ENCODE data around the gene VIT.

The VIT gene

DNA sequence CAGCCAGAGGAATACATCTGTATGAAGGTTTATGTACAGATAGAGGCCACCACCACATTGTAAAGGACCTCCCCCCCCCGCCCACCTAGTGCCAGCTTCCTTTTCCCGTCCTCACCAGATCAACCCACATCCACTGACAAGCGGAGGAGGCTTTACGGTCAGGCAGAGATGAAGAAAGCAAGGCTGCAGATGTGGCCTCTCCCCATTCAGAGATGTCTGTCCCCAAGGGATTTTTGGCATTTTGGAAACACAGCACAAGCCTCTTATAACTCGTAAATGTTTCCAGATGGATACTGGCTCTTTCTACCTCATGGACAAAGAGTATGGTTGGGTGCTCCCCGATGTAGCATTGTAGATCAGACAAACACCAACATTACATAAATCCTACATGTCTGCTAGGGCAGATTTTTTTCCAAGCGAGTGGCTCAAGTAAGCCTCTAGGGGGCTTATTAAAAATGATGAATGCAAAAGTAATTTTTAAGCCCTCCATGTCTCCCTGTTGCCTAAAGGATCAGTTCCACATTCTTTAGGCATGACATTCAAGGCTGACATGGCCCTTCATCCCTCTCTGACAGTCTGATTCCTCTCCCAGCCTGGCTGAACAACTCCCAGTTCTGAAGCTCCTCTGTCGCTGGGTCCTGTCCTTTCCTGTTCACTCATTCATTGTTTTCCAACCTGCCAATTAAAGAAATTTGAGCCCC lies 11.7 kb downstream of the VIT start:
- no peak for DNase-seq (ENCODE audit: low read depth in 2 of 2)

GRCh38 chr2:36710858-36711515 lies 14.5 kb downstream of the VIT start:
- DNase-seq (ENCODE audit: low read depth in 2 of 2): no peak

DNA sequence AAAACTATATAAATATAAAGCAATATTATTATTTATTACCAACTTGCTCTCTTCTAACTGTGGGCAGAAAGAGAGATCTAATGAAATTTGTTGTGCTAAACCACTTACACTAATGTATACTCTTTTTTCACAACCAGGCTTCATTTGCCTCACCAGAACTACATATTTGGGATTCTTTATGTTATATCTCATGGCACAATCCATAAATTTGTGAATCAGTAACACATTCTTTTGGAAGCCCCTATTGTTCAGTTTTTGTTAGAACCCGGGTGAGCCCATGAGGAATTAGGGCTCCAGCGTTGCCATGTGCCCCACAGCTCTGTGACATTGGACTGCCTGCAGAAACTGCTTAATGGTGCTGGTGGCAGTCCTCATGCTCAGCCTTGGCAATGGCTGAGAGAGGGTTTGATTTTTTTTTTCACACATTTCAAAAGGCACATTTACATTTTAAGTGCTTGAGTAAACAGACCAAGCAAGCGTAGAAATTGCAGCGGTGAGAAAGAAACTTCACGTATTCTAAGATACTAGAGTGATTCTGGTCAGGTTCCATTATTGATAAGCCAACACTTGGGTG lies 15.3 kb downstream of the VIT start:
- no peak for DNase-seq (ENCODE audit: low read depth in 2 of 2)

DNA sequence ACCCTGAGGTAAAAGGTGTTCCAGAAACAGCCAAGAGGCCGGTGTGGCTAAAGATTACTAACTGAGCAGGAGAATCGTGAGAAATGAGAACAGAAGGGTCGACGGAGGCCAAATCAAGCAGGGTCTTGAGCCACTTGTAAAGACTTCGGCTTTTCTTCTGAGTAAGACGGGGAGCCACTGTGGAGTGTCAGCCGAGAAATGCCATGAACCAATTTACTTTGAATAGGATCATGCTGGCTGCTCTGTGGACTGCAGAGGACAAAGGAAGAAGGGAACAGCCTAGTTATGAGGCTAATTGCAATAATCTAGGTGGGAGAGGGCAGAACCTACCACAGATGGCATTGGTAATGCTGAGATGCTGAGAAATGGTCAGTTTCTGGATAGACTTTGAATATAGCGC lies 16.8 kb downstream of the VIT start:
- DNase-seq (ENCODE audit: low read depth in 2 of 2): no peak

DNA sequence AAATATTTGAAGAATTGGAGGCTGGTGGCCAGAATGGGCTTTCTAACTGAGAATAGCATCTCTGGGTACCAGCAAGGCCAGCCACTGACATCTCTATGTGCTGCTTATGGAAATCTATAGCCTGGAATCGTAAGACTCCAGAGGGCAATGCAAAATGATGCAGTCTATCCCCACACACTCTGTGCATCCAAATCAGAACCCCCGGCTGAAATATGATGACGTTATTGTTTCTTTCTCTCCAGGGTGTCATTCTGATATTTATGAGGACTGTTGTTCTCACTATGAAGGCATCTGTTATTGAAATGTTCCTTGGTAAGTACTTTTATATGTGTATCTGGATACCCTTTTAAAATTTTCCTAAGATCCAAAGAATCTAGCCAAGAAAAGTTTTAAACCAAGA lies 19.6 kb downstream of the VIT start:
- no peak for DNase-seq (ENCODE audit: low read depth in 2 of 2)

- DNase-seq (ENCODE audit: low read depth in 2 of 2): no peak
Observed at GRCh38 chr2:36717603-36718266, 21.2 kb downstream of the VIT start.

- no peak for DNase-seq (ENCODE audit: low read depth in 2 of 2)
Observed at GRCh38 chr2:36727550-36727949, 31.0 kb downstream of the VIT start.

DNA sequence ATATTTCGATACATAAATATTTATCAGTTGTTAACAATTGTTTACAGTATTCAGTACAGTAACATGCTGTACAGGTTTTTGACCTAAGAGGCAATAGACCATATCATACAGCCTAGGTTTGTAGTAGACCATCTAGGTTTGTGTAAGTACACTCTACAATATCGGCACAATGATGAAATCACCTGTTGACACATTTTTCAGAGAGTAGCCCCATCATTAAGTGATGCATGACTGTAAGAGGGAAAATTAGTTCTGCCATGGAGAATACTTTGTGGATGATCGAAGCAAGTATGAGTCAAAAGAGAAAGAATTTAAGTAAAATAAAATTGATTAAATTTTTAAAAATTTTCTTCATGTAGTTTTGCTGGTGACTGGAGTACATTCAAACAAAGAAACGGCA lies 32.6 kb downstream of the VIT start:
- no peak for DNase-seq (ENCODE audit: low read depth in 2 of 2)

DNA sequence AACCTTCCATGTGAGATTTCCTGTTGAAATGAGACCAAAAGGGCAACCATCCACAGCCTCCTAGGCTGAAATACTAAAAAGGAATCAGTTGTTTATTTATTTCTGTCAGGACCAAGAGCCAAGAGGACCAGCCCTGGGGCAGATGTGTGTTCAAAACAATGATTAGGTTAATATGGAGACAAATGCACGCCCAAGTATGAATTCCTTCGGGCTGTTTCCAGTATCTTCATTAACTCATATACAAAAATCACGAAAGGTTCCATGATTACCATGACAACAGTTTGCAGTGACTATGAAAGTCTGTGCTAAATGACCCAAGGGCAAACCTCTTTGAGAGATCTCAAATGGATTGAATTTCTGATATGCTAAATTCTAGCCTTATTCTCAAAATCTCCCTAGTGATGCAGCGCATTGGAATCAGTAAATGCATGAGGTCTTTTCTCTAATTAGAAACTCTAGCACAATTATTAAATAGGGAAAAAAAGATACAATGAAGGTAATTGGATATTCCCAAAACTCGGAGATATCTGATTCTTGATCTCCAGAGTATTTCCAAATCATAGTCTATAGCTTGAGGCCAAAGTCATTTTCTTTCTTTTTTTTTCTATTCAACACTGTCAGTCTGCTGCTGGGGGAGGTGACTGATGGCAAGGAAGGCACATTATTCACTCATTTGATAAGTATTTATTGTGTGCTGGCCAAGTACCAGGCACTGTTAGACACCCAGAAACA lies 35.6 kb downstream of the VIT start:
- DNase-seq (ENCODE audit: low read depth in 2 of 2): no peak

- no peak for DNase-seq (ENCODE audit: low read depth in 2 of 2)
Observed at GRCh38 chr2:36732673-36733036, 36.1 kb downstream of the VIT start.

GRCh38 chr2:36733215-36733614 lies 36.7 kb downstream of the VIT start:
- no peak for DNase-seq (ENCODE audit: low read depth in 2 of 2)

DNA sequence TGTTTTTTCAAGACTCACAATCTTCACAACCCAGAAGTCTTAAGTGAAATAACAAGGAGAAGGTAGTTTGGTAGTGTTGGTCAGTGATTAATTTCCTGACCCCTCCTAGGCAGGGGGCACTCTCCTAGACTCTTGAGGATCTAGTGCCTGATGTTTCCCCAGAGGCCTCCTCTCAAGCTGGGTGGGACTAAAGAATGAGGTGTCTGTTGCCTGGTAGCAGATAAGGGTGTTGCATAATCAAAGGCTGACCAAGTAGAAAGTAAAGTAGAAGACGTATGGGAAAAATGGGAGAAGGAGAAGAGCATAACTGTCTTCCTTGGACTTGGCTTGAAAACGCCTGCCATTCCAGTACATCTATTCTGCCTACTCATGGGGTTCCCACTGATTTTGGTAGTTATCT lies 37.8 kb downstream of the VIT start:
- DNase-seq (ENCODE audit: low read depth in 2 of 2): no peak

DNA sequence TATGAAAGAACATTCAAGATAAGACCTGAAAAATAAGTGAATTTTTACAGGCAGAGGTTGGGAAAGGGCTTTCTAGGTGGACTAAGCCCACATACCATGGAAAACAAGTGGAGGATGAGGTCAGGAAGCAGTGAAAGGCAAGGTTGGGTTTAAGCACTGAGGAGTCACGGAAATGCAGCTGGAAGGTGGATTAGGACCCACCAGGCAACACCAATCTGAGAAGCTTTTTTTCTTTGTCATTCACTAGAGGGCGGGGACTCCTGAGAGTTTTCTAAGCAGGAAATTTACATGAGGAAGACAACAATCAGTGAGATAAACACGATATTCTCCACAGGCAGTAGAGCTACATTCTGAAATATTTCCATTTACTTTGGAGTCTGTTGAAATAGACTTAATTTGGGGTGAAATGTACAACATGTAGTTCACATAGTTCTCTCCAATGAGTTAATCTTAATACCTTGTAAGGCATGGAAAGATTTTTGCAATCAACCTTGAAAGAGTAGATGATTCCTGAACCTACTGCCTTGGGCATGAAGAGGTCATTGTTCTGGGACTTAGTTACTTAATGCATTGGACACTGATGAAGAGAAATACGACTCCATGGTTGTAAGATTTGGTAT lies 40.7 kb downstream of the VIT start:
- no peak for DNase-seq (ENCODE audit: low read depth in 2 of 2)

- no peak for DNase-seq (ENCODE audit: low read depth in 2 of 2)
Observed at GRCh38 chr2:36740061-36740460, 43.6 kb downstream of the VIT start.

- no peak for DNase-seq (ENCODE audit: low read depth in 2 of 2)
Observed at GRCh38 chr2:36741188-36741837, 44.8 kb downstream of the VIT start.

GRCh38 chr2:36743954-36744353 lies 47.4 kb downstream of the VIT start:
- no peak for DNase-seq (ENCODE audit: low read depth in 2 of 2)

DNA sequence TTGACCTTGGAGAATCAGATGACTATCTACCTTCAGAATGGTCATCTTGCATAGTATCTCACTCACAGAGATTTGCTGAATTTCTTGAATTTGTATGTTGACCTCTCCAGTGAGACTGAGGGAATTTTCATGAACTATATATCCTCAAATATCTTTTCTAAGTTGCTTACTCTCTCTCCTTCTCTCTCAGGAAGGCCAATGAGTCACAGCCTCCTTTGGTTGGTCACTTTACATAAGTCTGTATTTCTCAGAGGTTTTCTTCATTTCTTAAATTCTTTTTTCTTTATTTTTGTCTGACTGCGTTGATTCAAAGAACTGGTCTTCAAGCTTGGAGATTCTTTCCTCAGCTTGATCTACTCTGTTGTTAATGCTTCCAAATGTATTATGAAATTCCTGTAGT lies 51.7 kb downstream of the VIT start:
- no peak for DNase-seq (ENCODE audit: low read depth in 2 of 2)

- no peak for DNase-seq (ENCODE audit: low read depth in 2 of 2)
Observed at GRCh38 chr2:36750101-36750500, 53.6 kb downstream of the VIT start.

DNA sequence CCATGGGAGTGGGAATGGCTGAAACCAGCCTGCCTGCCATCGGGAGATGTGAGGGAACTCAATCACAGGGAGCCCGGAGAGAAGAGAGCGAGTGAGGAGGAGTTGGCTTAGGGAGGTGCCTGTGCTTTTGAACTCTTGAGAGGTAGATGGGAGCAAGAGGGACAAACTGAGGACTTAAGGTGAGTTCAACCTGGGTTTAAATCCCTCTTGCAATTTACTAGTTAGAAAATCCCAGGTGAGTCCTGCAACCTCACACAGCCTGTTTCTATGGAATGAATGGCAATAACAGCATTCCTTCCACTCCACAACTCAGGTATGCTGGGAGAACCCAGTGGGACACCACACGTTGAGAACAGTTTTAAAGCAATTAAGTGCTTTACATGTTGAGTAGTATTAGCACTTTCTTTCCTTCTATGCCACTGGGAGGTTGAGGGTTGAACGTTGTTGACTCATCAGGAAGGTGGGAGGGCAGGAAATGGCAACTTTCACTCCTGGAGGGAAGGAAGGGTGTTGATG lies 57.3 kb downstream of the VIT start:
- DNase-seq (ENCODE audit: low read depth in 2 of 2): no peak

GRCh38 chr2:36754578-36754977 lies 58.1 kb downstream of the VIT start:
- DNase-seq (ENCODE audit: low read depth in 2 of 2): no peak

GRCh38 chr2:36756438-36756837 lies 59.9 kb downstream of the VIT start:
- no peak for DNase-seq (ENCODE audit: low read depth in 2 of 2)

All from activated CD4-positive, alpha-beta T cell treated with anti-CD3 and anti-CD28 coated beads for 24 hours (primary cell).